Measurements from ENCODE around the gene TMEM109. TPM values are rescaled to one million over a fixed set of nuclear protein-coding genes. Genes with fewer than 3 reads are reported as not detected.

The TMEM109 gene
- total and polyA plus RNA-seq, 2 of the 8 experiments (the other 6 are each of a cell fraction or from before 2014, with no cell fraction given): 27.3 to 30.3 TPM

DNA sequence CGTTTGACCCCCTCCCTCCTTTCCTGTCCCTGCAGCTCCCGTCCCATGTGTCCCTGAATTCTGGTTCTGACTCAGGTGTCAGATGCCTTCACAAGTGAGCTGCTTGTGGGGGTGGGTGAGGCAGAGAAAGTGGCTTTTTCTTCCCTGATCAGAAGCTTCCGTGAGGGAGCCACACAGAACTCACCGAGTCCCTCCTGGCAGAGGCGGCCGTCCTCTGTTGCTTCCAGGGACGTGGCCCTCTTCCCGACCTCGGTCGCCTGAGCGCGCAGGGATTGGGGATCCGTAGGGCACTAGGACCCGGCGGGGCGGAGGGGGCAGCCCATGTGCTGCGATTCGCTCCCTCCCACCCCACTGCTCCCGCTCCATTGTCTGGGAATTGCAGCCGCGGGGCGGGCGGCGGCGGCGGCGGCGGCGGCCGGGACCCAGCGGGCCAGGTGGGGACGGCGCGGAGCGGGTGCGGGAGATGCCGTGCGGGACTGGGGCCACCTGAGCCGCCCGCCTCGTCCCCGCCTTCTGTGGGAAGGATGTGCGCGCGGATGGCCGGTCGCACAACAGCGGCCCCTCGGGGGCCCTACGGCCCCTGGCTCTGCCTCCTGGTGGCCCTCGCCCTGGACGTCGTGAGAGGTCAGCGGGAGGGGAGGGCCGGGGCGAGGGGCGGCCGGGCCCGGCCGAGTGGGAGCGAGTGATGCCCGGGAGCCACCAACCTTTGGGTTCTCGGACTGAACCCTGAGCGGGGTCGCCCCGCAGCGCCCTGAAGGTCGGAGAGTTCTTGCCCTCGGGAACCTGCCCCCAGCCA lies 10.3 kb downstream of the TMEM109 start, which contains the start of gene TMEM132A (continued):
- TF ChIP-seq MAFK (IDR thresholded peaks at IDR 0.05; ENCODE audit: low read depth, low read length): no peak
- no peak for TF ChIP-seq SAP30 (IDR thresholded peaks at IDR 0.05; ENCODE audit: insufficient read depth, insufficient replicate concordance, low read length)
- TF ChIP-seq NRF1 (IDR thresholded peaks at IDR 0.05; ENCODE audit: low read depth, low read length): no peak
- peak in 1 of 2 experiments; percentile 25; a peak in 1 of 3 replicates for TF ChIP-seq POLR2A (IDR thresholded peaks at IDR 0.05; ENCODE audit: control extremely low read depth in 1 of 2, low read depth in 2 of 2, low read length in 2 of 2)
- peak; percentile 66 for TF ChIP-seq PHF8 (conservative IDR thresholded peaks at IDR 0.05; ENCODE audit: low read depth, low read length)
- TF ChIP-seq GABPA (IDR thresholded peaks at IDR 0.05; ENCODE audit: borderline replicate concordance, insufficient read depth, low read length): no peak
- no peak for TF ChIP-seq KDM1A (IDR thresholded peaks at IDR 0.05; ENCODE audit: borderline replicate concordance, low read length)
- peak; percentile 31 for TF ChIP-seq TAF7 (optimal IDR thresholded peaks at IDR 0.05; ENCODE audit: borderline replicate concordance, low read depth, low read length)
- TF ChIP-seq KDM4A (IDR thresholded peaks at IDR 0.05; ENCODE audit: low read depth, low read length, severe bottlenecking): peak; percentile 74
- 0 out of 2 replicates have a peak, but pooled peaks have one; percentile 25 for TF ChIP-seq SP4 (IDR thresholded peaks at IDR 0.05; ENCODE audit: low read length)
- TF ChIP-seq, protein P1, sequence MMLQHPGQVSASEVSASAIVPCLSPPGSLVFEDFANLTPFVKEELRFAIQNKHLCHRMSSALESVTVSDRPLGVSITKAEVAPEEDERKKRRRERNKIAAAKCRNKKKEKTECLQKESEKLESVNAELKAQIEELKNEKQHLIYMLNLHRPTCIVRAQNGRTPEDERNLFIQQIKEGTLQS (IDR thresholded peaks at IDR 0.05; ENCODE audit: insufficient read depth, low read depth, low read length): no peak
- TF ChIP-seq TEAD4 (IDR thresholded peaks at IDR 0.05; ENCODE audit: low read depth, low read length): no peak; the same call in 1 of the 2 replicates
- peak; percentile 25; the same call in 1 of the 2 replicates for TF ChIP-seq TAF1 (IDR thresholded peaks at IDR 0.05; ENCODE audit: low read depth, low read length)
- TF ChIP-seq, protein P2, sequence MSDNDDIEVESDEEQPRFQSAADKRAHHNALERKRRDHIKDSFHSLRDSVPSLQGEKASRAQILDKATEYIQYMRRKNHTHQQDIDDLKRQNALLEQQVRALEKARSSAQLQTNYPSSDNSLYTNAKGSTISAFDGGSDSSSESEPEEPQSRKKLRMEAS (IDR thresholded peaks at IDR 0.05): peak; percentile 94
- TF ChIP-seq E2F6 (IDR thresholded peaks at IDR 0.05): peak; percentile 72
